H1 (cell line): ENCODE data around the gene PTPN13. TPM values are rescaled to one million over a fixed set of nuclear protein-coding genes. Genes with fewer than 3 reads are reported as not detected.

Experiments
- CTCF ChIA-PET: fragments of 300-600 bp; sonication (Branson Sonifier 250); formaldehyde crosslinking; loops from one replicate; lab custom pipeline; 2021; ENCODE audit not compliant: partially characterized antibody; lab: Charles Lee
- POLR2A ChIA-PET: fragments of 300-600 bp; sonication (Branson Sonifier 250); formaldehyde crosslinking; loops from one replicate; lab custom pipeline; 2021; ENCODE audit warnings: inconsistent platforms; ENCODE audit not compliant: partially characterized antibody; lab: Charles Lee
- DNase-seq, 2 experiments: peaks; one replicate each; pipeline versions ENCODE4 v3.0.0 to v3.0.0-alpha.2; 2010 to 2022; ENCODE audit warnings: low spot score in 2 of 2, low read depth in 1 of 2, mixed read lengths in 1 of 2
- FAIRE-seq: peaks from 2 replicates; lab custom pipeline; 2011; peaks lifted over from hg19 to GRCh38; lab: Jason Lieb, UNC
- H2AFZ ChIP-seq: 2 replicates; pipeline ENCODE4 v1.8.1; 2012; ENCODE audit warnings: low read length, inconsistent platforms
- H2AK5ac ChIP-seq: 2 replicates; pipeline ENCODE4 v1.6.1; 2013; ENCODE audit warnings: low read depth, low read length
- H2BK120ac ChIP-seq: replicated peaks from 2 replicates; pipeline ENCODE3; 2013; ENCODE audit warnings: low read depth, low read length, inconsistent platforms
- H2BK12ac ChIP-seq: 2 replicates; pipeline ENCODE4 v1.6.1; 2013; ENCODE audit warnings: low read depth, low read length
- H2BK15ac ChIP-seq: 2 replicates; pipeline ENCODE4 v1.6.1; 2013; ENCODE audit warnings: low read length
- H2BK20ac ChIP-seq: 2 replicates; pipeline ENCODE4 v1.6.1; 2013; ENCODE audit warnings: low read length
- H2BK5ac ChIP-seq: 2 replicates; pipeline ENCODE4 v1.6.1; 2013; ENCODE audit warnings: low read depth, low read length
- H3K14ac ChIP-seq: 2 replicates; pipeline ENCODE4 v1.6.1; 2013; ENCODE audit warnings: inconsistent platforms; ENCODE audit not compliant: insufficient read length
- H3K18ac ChIP-seq: 2 replicates; pipeline ENCODE4 v1.6.1; 2013; ENCODE audit warnings: low read length; ENCODE audit errors: extremely low read depth
- H3K23ac ChIP-seq: 2 replicates; pipeline ENCODE4 v1.6.1; 2013; ENCODE audit warnings: inconsistent platforms; ENCODE audit not compliant: insufficient read length
- H3K23me2 ChIP-seq: 2 replicates; pipeline ENCODE4 v1.6.1; 2013; ENCODE audit warnings: low read depth, low read length
- H3K27ac ChIP-seq: 2 replicates; pipeline ENCODE4 v1.6.1; 2011; ENCODE audit warnings: low read depth, low read length, inconsistent platforms
- H3K27me3 ChIP-seq, 4 experiments: replicated peaks in 1 of 4; 1 replicate in 1 of 4; 2 replicates in 3 of 4; pipeline versions ENCODE4 v1.6.1 to v1.8.1; 2011 to 2013; ENCODE audit warnings: low read length in 3 of 4, mild to moderate bottlenecking in 3 of 4, inconsistent platforms in 2 of 4, mixed read lengths in 2 of 4, moderate library complexity in 1 of 4; ENCODE audit not compliant: control insufficient read depth in 3 of 4, insufficient read depth in 3 of 4; ENCODE audit errors: extremely low read depth in 1 of 4
- H3K36me3 ChIP-seq, 4 experiments: 2 replicates each; pipeline versions ENCODE4 v1.6.1 to v1.8.1; 2011 to 2013; ENCODE audit warnings: mild to moderate bottlenecking in 4 of 4, low read length in 3 of 4, moderate library complexity in 2 of 4, control low read depth in 1 of 4, inconsistent platforms in 1 of 4; ENCODE audit not compliant: insufficient read depth in 4 of 4, control insufficient read depth in 2 of 4
- H3K4ac ChIP-seq: replicated peaks from 2 replicates; pipeline ENCODE3; 2013; ENCODE audit warnings: low read length, low read depth, mixed read lengths, inconsistent platforms; ENCODE audit not compliant: insufficient read length
- H3K4me1 ChIP-seq, 4 experiments: replicated peaks in 1 of 4; 1 replicate in 1 of 4; 2 replicates in 3 of 4; pipeline versions ENCODE4 v1.6.1 to v1.8.1; 2011 to 2013; ENCODE audit warnings: low read length in 3 of 4, inconsistent platforms in 2 of 4, mixed read lengths in 1 of 4; ENCODE audit not compliant: insufficient read depth in 4 of 4, control insufficient read depth in 3 of 4
- H3K4me2 ChIP-seq, 2 experiments: 2 replicates each; pipeline versions ENCODE4 v1.6.1 to v1.8.1; 2011 to 2013; ENCODE audit warnings: low read depth in 2 of 2, low read length in 2 of 2, control low read depth in 1 of 2, inconsistent platforms in 1 of 2, mild to moderate bottlenecking in 1 of 2; ENCODE audit not compliant: insufficient read depth in 1 of 2
- H3K4me3 ChIP-seq, 4 experiments: fragments of 200-600, 300-600 bp in 1 of 4; sonication (generic), shearing (Covaris generic), sonication (Bioruptor Twin) in 1 of 4; 2 replicates each; pipeline versions ENCODE4 v1.5.1 to v1.8.1; 2011 to 2016; ENCODE audit warnings: low read length in 4 of 4, low read depth in 3 of 4, control low read depth in 2 of 4, inconsistent platforms in 2 of 4, mild to moderate bottlenecking in 2 of 4, mixed read lengths in 1 of 4, moderate library complexity in 1 of 4; ENCODE audit not compliant: insufficient read depth in 2 of 4; ENCODE audit errors: extremely low read depth in 1 of 4
- H3K56ac ChIP-seq: replicated peaks from 2 replicates; pipeline ENCODE3; 2013; ENCODE audit warnings: low read depth, mild to moderate bottlenecking, mixed read lengths, low read length, inconsistent platforms; ENCODE audit not compliant: insufficient read length
- H3K79me1 ChIP-seq: 2 replicates; pipeline ENCODE4 v1.6.1; 2013; ENCODE audit warnings: low read depth, low read length, control low read depth
- H3K79me2 ChIP-seq, 2 experiments: 2 replicates each; pipeline versions ENCODE4 v1.6.1 to v1.8.1; 2012 to 2013; ENCODE audit warnings: low read length in 2 of 2, mild to moderate bottlenecking in 2 of 2, inconsistent platforms in 1 of 2; ENCODE audit not compliant: insufficient read depth in 2 of 2, control insufficient read depth in 1 of 2
- H3K9ac ChIP-seq, 4 experiments: replicated peaks in 1 of 4; 1 replicate in 1 of 4; 2 replicates in 3 of 4; pipeline versions ENCODE4 v1.6.1 to v1.8.1; 2011 to 2013; ENCODE audit warnings: low read depth in 3 of 4, low read length in 3 of 4, control low read depth in 2 of 4, mild to moderate bottlenecking in 2 of 4, moderate library complexity in 2 of 4, inconsistent platforms in 1 of 4; ENCODE audit errors: extremely low read depth in 1 of 4
- H3K9me3 ChIP-seq, 2 experiments: 2 replicates each; pipeline versions ENCODE4 v1.6.1 to v1.8.1; 2012 to 2013; ENCODE audit warnings: mild to moderate bottlenecking in 2 of 2, moderate library complexity in 2 of 2, control low read depth in 1 of 2, inconsistent platforms in 1 of 2, low read depth in 1 of 2, low read length in 1 of 2, mixed read lengths in 1 of 2; ENCODE audit not compliant: insufficient read depth in 2 of 2
- H4K20me1 ChIP-seq, 2 experiments: replicated peaks in 1 of 2; 2 replicates each; pipeline versions ENCODE3 to v1.8.1; 2011 to 2013; ENCODE audit warnings: inconsistent platforms in 2 of 2, low read length in 2 of 2, mild to moderate bottlenecking in 1 of 2; ENCODE audit not compliant: insufficient read depth in 2 of 2, control insufficient read depth in 1 of 2
- H4K5ac ChIP-seq: 2 replicates; pipeline ENCODE4 v1.6.1; 2013; ENCODE audit warnings: low read length, low read depth, mixed read lengths, inconsistent platforms; ENCODE audit not compliant: insufficient read length
- H4K8ac ChIP-seq: 2 replicates; pipeline ENCODE4 v1.8.0; 2013; ENCODE audit warnings: mild to moderate bottlenecking, moderate library complexity, low read length, inconsistent platforms; ENCODE audit not compliant: insufficient read depth; ENCODE audit errors: extremely low read depth
- H4K91ac ChIP-seq: replicated peaks from 2 replicates; pipeline ENCODE3; 2013; ENCODE audit warnings: low read length, mixed read lengths, inconsistent platforms; ENCODE audit not compliant: insufficient read length
- MAFK ChIP-seq: IDR thresholded peaks from 2 replicates; pipeline ENCODE4 v1.6.1; 2012; ENCODE audit warnings: low read depth, mild to moderate bottlenecking, improper control_type of control experiment, low read length
- NRF1 ChIP-seq: IDR thresholded peaks from 2 replicates; pipeline ENCODE4 v1.6.1; 2011; ENCODE audit warnings: mild to moderate bottlenecking, low read depth, low read length, improper control_type of control experiment
- RAD21 ChIP-seq, 2 experiments: IDR thresholded peaks in 1 of 2; conservative IDR thresholded peaks in 1 of 2; 2 replicates each; pipeline ENCODE4 v1.6.1; 2011; ENCODE audit warnings: low read depth in 2 of 2, low read length in 2 of 2, improper control_type of control experiment in 1 of 2, inconsistent platforms in 1 of 2, mild to moderate bottlenecking in 1 of 2, moderate library complexity in 1 of 2
- SIN3A ChIP-seq, 2 experiments: IDR thresholded peaks in 1 of 2; conservative IDR thresholded peaks in 1 of 2; 2 replicates each; pipeline ENCODE4 v1.6.1; 2011 to 2012; ENCODE audit warnings: low read length in 2 of 2, improper control_type of control experiment in 1 of 2, low read depth in 1 of 2, mild to moderate bottlenecking in 1 of 2
- WGBS, 2 experiments: shearing (Covaris generic) in 1 of 2; methylation state at CpG; one replicate each; pipeline versions ENCODE4 v1.1.6 to v1.1.7; 2013 to 2015; ENCODE audit warnings: low lambda C conversion rate in 2 of 2, mixed read lengths in 2 of 2, inconsistent platforms in 1 of 2, low coverage in 1 of 2, missing lambda C conversion rate in 1 of 2; ENCODE audit not compliant: insufficient replicate concordance in 2 of 2, insufficient coverage in 1 of 2, insufficient read length in 1 of 2; ENCODE audit errors: extremely low coverage in 1 of 2, missing lambda C conversion rate in 1 of 2; 5-methylcytosine and 5-hydroxymethylcytosine counted together
- polyA plus RNA-seq, 7 experiments: library from polyadenylated mRNA; depleted of rRNA in 3 of 7; stranded (reverse) in 5 of 7; unstranded in 2 of 7; fragments of >200 nt in 5 of 7; fragments of 200-250 nt in 2 of 7; gene quantifications; 1 replicate in 5 of 7; 2 replicates in 1 of 7; 4 replicates in 1 of 7; pipeline versions ENCODE4 v1.2.1 to v1.2.3, GENCODE V29; 2011 to 2013; ENCODE audit warnings: missing spikeins in 2 of 7, mixed read lengths in 2 of 7
- total RNA-seq: library from RNA; stranded (reverse); fragmentation: NEBNext Ultra II Directional; extraction: Animal tissue kit (Norgen Biotek cat#: 25700); gene quantifications from 2 replicates; pipeline ENCODE4 v1.2.1, GENCODE V29; 2021

Gene PTPN13
- total and polyA plus RNA-seq, 2 of the 8 experiments (the other 6 are each of a cell fraction or from before 2014, with no cell fraction given): 12.7 to 57.9 TPM

GRCh38 chr4:86611757-86612156 is 17.6 kb downstream of the PTPN13 start:
- Histone ChIP-seq H2BK12ac (no peak overlapping the region), H3K27me3 (no peaks in the 10 kb centered on the region), H2BK120ac (no peak overlapping the region), H4K20me1 (peaks cover 0 to 1% of the 10 kb centered on the region in 2 experiments), H3K9ac (no peak overlapping the region), H3K79me1 (no peaks in the 10 kb centered on the region), H3K23me2 (no peaks in the 10 kb centered on the region; the same call in 1 of the 2 replicates), H2BK5ac (no peak overlapping the region), H3K56ac (no peak overlapping the region), H3K14ac (no peak overlapping the region), H2BK20ac (no peak overlapping the region), H3K9me3 (no peaks in the 10 kb centered on the region), H3K4ac (no peak overlapping the region), H3K27ac (no peak overlapping the region), H3K18ac (no peak overlapping the region), H3K79me2 (peaks cover 0 to 82% of the 10 kb centered on the region in 2 experiments; a peak in 2 of 4 replicates), H3K23ac (no peak overlapping the region), H3K4me1 (no peaks in the 10 kb centered on the region), H3K4me2 (no peak overlapping the region), H3K36me3 (no peaks in the 10 kb centered on the region), H2AFZ (no peak overlapping the region), H2AK5ac (no peak overlapping the region), H2BK15ac (no peak overlapping the region), H4K5ac (no peak overlapping the region), H3K4me3 (no peak overlapping the region), H4K91ac (no peak overlapping the region), H4K8ac (no peak overlapping the region)
- WGBS, 2 experiments: 94% methylated on average over 2 of the region's 2 CpGs; no CpG with 5 or more reads in 1 of the 2 experiments
- CTCF ChIA-PET: interaction anchor here (0.7 kb wide), 1 partner anchor 8 kb away, joined by 3 read pairs; no protein-coding TSS in a partner anchor
- POLR2A ChIA-PET: interaction anchor here (1.0 to 1.5 kb wide), 5 partner anchors 13 to 19 kb away, joined by 3 to 6 read pairs (median 5); partner anchors contain the start of gene PTPN13
- TF ChIP-seq SIN3A (conservative IDR thresholded peaks at IDR 0.05 in 1 of 2, IDR thresholded peaks at IDR 0.05 in 1 of 2; ENCODE audit: low read depth in 1 of 2, low read length in 2 of 2) (no peak), MAFK (no peak), RAD21 (IDR thresholded peaks at IDR 0.05 in 1 of 2, conservative IDR thresholded peaks at IDR 0.05 in 1 of 2; ENCODE audit: low read depth in 2 of 2, low read length in 2 of 2) (no peak), NRF1 (no peak)
- DNase-seq (no peak), FAIRE-seq (no peak)
